ENCODE measurements around the gene ASS1.

Gene ASS1

GRCh38 chr9:130508218-130508617 is 63.5 kb downstream of the ASS1 start:
- TF ChIP-seq CTCF (conservative IDR thresholded peaks at IDR 0.05): no peak
- no peak overlapping the region for H3K27ac ChIP-seq

- TF ChIP-seq CTCF (conservative IDR thresholded peaks at IDR 0.05): no peak
- no peak overlapping the region for H3K27ac ChIP-seq
These were observed 67.4 kb downstream of the ASS1 start for GRCh38 chr9:130512199-130512598.

GRCh38 chr9:130513078-130513477 is 68.3 kb downstream of the ASS1 start:
- TF ChIP-seq CTCF (conservative IDR thresholded peaks at IDR 0.05): no peak
- no peak overlapping the region for H3K27ac ChIP-seq

GRCh38 chr9:130518233-130518632 is 73.5 kb downstream of the ASS1 start:
- peak overlapping the region; percentile 69 for H3K27ac ChIP-seq
- TF ChIP-seq CTCF (conservative IDR thresholded peaks at IDR 0.05): no peak

DNA sequence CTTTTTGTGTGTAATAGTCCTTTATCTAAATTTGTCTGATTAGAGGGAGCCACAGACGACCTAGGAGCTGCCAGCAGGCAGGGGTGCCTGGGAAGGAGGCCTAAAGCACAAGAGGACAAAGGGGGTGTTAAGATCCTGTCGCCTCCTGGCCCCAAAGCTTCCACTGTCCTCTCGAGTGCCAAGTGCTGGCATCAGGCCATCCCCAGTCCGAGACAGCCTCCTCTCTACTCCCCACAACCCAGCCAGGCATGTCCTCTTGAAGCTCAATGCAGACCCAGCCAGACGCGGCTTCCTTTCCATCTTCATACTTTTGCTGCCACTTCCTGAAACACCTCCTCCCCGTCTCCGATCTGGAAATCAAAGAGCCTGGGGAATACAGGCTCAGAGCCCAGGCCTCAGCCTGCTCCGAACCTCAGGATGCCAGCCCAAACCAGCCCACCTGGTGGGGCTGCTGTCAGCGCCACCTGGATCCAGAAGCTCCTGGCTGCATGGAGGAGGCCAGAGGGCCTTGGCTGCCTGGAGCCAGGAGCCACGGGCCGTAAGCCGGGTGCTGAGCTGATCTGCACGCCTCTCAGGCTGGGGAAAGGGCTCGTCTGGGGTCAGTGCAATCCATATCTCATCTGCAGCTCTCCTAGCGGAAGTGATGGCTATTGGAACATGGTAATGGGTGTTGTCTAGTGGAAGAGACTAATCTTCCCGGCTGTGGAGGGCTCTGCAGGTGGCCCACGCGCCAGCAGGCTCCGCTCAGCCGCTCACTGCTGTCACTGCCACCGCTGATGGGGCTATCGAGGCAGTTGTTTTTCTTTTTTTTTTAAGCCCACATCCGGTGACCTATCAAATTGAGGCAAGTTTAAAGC is 74.4 kb downstream of the ASS1 start:
- no peak for TF ChIP-seq CTCF (conservative IDR thresholded peaks at IDR 0.05)

DNA sequence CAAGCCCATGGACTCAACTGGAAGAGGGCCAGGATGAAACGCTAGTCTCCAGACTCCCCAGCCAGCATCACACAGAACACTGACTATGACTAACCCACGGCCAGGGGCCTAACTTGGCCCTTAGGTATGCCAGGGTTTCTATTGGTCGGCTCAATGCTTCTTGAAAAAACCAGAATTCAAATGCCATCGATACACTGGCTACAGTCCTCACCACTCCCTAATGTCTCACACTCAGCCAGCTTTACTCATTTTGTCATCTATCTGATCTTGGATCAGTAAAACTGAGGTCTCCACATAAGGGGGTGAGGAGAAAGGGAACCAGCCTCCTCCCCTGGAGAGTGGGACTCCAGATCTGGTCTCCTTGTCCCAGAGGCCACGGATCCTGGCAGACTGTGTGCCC is 75.2 kb downstream of the ASS1 start:
- no peak for TF ChIP-seq CTCF (conservative IDR thresholded peaks at IDR 0.05)
- no peak overlapping the region for H3K27ac ChIP-seq

More for the DNA sequence above, 74.4 kb downstream of the ASS1 start:
- H3K27ac ChIP-seq: no peak overlapping the region

- TF ChIP-seq CTCF (conservative IDR thresholded peaks at IDR 0.05): no peak
- no peak overlapping the region for H3K27ac ChIP-seq
These were observed 77.0 kb downstream of the ASS1 start for GRCh38 chr9:130521715-130522114.

All from VCaP (cell line).